GM19463 (cell line): ENCODE data around the gene ZNF394.

Experiments used
- ATAC-seq: cut with Tn5 transposase; IDR thresholded peaks from one replicate; pipeline ENCODE4 v1.9.1; 2021; ENCODE audit warnings: mild to moderate bottlenecking, moderate library complexity; ENCODE audit not compliant: unreplicated experiment

Gene ZNF394

DNA sequence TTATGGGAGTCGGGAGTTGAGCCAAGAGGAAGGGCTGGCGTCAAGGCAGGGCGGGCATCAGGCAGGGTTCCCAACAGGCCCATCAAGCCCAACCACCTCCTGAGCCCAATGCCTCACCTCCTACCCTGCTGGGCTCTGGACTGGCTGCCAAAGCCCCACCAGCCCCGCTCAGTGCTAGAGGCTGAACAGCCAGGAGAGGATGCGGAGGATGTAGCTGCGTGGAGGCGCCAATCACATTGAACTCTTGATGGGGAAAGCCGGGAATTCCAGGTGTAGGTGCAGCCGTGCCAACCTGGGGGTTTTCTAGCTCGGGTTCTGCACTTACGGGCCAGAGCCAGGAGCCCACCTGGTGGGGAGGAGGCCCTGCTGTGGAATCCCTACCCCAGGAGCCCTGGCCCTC, 47.0 kb downstream of the ZNF394 start:
- no peak for ATAC-seq

DNA sequence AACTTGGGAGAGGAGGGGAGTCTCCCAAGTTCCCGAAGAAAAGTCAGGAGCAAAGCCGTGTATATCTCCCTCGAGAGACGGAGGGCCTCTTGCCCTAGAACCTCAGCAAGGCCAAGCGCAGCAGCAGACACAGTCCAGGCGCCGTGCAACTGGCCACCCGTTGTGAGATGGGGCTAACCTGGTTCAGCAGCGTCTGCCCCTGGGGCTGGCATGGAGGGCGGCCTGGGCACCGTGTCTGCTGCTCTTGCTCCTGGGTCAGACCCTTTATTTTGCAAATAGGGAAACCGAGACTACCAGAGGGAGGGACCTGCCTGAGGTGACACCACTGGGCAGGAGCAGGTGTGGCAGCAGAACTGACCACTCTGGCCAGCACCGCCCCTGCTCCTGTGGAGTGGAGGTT, 47.5 kb downstream of the ZNF394 start:
- ATAC-seq, result no peak

DNA sequence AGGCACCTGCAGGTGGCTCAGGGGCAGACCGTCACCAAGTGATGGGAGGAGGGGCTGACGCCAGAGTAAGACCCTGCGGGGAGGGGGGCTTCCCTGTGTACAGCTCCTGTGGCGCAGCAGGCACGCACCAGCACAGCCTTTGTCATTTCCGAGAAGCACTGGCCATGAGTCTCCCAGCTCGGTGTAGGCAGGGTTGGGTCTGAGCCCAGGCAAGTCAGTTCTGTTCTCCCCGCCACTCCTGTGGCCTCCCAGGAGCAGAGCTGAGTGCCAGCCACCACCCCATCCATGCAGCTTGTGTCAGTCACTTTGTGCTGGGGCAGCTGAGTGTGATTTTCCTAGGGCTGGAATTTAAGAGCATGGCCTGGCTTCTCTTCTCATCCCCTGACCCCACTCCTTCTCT, 48.1 kb downstream of the ZNF394 start:
- ATAC-seq, result no peak

DNA sequence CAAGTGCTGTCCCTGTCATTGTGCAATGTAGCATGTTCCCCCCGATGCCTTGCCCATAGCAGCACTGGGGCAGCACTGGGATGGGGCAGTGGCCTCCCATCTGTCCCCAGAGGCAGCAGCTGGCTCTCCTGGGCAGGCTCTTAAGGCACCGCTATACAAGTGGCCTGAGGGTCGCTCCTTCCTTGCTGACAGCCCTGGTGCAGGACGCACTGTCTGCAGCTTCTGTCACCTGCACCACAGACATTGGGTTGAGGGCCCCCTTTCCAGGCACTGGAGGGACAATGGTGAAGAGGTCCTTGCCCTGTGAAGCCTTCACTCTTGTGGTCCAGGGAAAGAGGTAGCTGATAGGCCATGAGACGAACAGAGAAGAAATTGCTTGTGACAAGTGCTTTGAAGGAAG, 50.8 kb downstream of the ZNF394 start:
- ATAC-seq, result no peak

DNA sequence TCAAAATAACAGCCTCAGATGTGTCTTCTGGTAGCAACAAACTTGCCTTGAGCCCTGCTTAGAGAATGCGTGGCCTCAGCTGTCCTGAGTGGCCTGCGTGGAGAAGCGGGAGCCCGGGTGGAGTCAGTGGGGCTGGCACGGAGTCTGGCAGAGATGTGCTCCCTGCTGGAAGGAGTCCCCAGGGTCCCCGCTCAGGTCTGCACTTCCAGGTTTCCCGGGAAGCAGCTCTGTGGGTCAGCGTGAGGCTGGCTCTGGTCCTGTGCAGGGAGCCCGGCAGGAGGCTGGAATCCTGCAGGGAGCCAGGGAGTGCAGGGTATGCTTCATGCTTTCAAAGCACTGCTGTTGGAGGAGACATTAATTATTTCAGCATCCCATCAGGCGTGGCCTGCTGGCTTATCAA, 51.2 kb downstream of the ZNF394 start:
- ATAC-seq, result no peak

DNA sequence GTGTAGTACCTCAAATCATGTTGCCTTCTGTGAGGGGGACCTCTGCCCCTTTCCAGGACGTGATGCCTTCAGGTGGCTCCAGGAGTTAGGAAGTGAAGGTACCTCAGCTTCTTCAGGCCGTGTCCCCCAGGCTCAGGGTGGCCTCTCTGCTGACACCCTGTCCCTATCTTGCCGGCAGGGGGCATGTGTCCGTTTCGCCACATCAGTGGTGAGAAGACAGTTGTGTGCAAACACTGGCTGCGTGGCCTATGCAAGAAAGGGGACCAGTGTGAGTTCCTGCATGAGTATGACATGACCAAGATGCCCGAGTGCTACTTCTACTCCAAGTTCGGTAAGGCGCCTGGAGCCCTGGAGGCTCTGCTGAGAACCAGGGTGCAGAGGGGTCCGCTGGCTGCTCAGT, 52.1 kb downstream of the ZNF394 start:
- no peak for ATAC-seq

DNA sequence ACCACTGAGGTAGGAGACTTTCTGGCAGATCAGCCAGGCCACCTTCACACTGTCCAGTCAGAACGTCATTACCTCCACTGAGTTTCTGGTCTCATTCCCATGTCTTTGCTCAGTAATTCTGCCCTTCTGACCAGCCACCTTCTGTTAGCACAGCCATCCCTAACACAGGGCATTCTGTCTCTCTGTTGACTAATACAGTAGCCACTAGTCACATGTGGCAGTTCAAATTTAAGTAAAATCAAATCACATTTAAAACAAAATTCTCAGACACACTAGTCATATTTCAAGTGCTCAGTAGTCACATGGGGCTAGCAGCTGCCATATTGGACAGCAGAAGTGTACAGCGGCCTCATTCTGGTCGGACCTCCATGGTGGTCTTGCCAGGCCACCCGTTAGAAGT, 54.0 kb downstream of the ZNF394 start:
- no peak for ATAC-seq
